ENCODE measurements around the gene NOS1. TPM values are rescaled to one million over a fixed set of nuclear protein-coding genes. Genes with fewer than 3 reads are reported as not detected.

NOS1 gene
- total RNA-seq, 1 experiment from 2014 or later = 2.3 TPM

DNA sequence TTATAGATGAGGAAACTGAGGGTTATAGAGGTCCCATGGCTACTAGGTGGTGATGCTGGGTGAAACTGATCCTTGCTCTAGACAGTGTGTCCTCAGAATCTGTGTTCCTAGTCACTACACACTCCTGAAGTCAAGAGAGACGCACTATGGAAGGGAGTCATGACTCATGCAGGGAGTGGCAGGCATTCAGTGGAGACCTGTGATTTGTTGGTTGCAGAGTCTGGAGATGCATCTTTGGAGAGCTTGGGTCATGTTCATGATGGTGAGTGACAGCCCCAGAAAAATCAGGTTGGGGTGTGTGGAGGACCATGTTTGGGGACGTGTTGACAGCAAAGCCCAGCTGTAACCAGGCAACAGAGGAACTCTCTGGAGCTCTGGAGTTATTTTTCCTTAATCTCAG, 133.2 kb downstream of the NOS1 start:
- no peak for DNase-seq
- H2BK5ac ChIP-seq (ENCODE audit: insufficient read length, low read length) = no peak overlapping the region
- WGBS (ENCODE audit: extremely low coverage, insufficient read length, low lambda C conversion rate) = no CpG with 5 or more reads among the region's 2 CpGs
- no peak overlapping the region for H3K14ac ChIP-seq (ENCODE audit: insufficient read depth, low read length)
- Mint-ChIP-seq H3K27ac (no peak overlapping the region), H3K36me3 (ENCODE audit: insufficient read depth in 1 of 3, low read depth in 3 of 3) (no peaks in the 10 kb centered on the region; a peak in 1 of 7 replicates), H3K4me1 (peaks cover 5 to 15% of the 10 kb centered on the region in 2 experiments; a peak in 3 of 4 replicates), H3K27me3 (ENCODE audit: low read depth) (peaks cover 2% of the 10 kb centered on the region), H3K9me3 (no peaks in the 10 kb centered on the region; a peak in 1 of 5 replicates), H3K4me3 (no peak overlapping the region)
- H4K20me1 ChIP-seq (ENCODE audit: control insufficient read depth, insufficient read depth, insufficient read length) = no peaks in the 10 kb centered on the region
- H3K23me2 ChIP-seq (ENCODE audit: insufficient read length, low read depth, low read length, poor library complexity, severe bottlenecking) = no peaks in the 10 kb centered on the region
- H3K27ac ChIP-seq (ENCODE audit: insufficient read length, low read depth, low read length) = no peak overlapping the region
- H3K27me3 ChIP-seq (ENCODE audit: insufficient read depth, low read length) = no peaks in the 10 kb centered on the region
- no peak overlapping the region for H2AFZ ChIP-seq (ENCODE audit: low read length)
- no peak overlapping the region for H2BK20ac ChIP-seq (ENCODE audit: low read depth, low read length, poor library complexity, severe bottlenecking)
- H3K79me1 ChIP-seq (ENCODE audit: insufficient read depth, low read depth, low read length, poor library complexity, severe bottlenecking) = no peaks in the 10 kb centered on the region
- no peak overlapping the region for H2BK120ac ChIP-seq (ENCODE audit: low read depth, low read length, poor library complexity, severe bottlenecking)
- H3T11ph ChIP-seq (ENCODE audit: low read length) = no peak overlapping the region
- H4K5ac ChIP-seq (ENCODE audit: insufficient read length, low read depth, low read length) = no peak overlapping the region
- H3K18ac ChIP-seq (ENCODE audit: insufficient read length, low read depth, low read length) = no peak overlapping the region
- no peak overlapping the region for H2BK15ac ChIP-seq (ENCODE audit: low read depth, low read length)
- no peak overlapping the region for H3K56ac ChIP-seq (ENCODE audit: insufficient read length, low read depth, low read length)
- no peak overlapping the region for H2AK5ac ChIP-seq (ENCODE audit: insufficient read length, low read length)
- no peak overlapping the region for H4K91ac ChIP-seq (ENCODE audit: insufficient read length, low read depth, low read length)
- no peaks in the 10 kb centered on the region for H3K79me2 ChIP-seq (ENCODE audit: insufficient read depth, low read length)
- no peak overlapping the region for H3K9ac ChIP-seq (ENCODE audit: extremely low read depth, insufficient read length, low read length)
- no peak overlapping the region for H3K4ac ChIP-seq (ENCODE audit: low read depth, low read length)
- no peak overlapping the region for H3K4me2 ChIP-seq (ENCODE audit: insufficient read depth, insufficient read length, low read length)
- no peaks in the 10 kb centered on the region; the same call in 1 of the 2 replicates for H3K4me1 ChIP-seq (ENCODE audit: insufficient read depth, low read length)
- H3K23ac ChIP-seq (ENCODE audit: insufficient read length, low read depth, low read length) = no peak overlapping the region
- H2BK12ac ChIP-seq (ENCODE audit: insufficient read length, low read depth, low read length) = no peak overlapping the region
- H4K8ac ChIP-seq (replicated peaks; ENCODE audit: insufficient read length, low read depth, low read length) = no peak overlapping the region
- TF ChIP-seq, protein P1, sequence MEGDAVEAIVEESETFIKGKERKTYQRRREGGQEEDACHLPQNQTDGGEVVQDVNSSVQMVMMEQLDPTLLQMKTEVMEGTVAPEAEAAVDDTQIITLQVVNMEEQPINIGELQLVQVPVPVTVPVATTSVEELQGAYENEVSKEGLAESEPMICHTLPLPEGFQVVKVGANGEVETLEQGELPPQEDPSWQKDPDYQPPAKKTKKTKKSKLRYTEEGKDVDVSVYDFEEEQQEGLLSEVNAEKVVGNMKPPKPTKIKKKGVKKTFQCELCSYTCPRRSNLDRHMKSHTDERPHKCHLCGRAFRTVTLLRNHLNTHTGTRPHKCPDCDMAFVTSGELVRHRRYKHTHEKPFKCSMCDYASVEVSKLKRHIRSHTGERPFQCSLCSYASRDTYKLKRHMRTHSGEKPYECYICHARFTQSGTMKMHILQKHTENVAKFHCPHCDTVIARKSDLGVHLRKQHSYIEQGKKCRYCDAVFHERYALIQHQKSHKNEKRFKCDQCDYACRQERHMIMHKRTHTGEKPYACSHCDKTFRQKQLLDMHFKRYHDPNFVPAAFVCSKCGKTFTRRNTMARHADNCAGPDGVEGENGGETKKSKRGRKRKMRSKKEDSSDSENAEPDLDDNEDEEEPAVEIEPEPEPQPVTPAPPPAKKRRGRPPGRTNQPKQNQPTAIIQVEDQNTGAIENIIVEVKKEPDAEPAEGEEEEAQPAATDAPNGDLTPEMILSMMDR (conservative IDR thresholded peaks at IDR 0.05) = no peak
- no peaks in the 10 kb centered on the region for H3K9me3 ChIP-seq (ENCODE audit: control insufficient read depth, low read depth, low read length)
